Germinal center (tissue), 1 donor: ENCODE results near the gene SENP2.
"Not testable (repeated sequence)": the region's sequence is repeated elsewhere in the genome, so short reads cannot be mapped to it uniquely, and the experiment has no call there.

Experiments
- DNase-seq: peaks from one replicate; pipeline ENCODE4 v3.0.0; 2012; ENCODE audit warnings: mixed read lengths, low spot score

SENP2 gene

GRCh38 chr3:185647880-185648210, 61.8 kb downstream of the SENP2 start:
- no peak for DNase-seq

- DNase-seq = no peak
These were observed 62.3 kb downstream of the SENP2 start for GRCh38 chr3:185648396-185648795.

- DNase-seq = no peak
These were observed 63.3 kb downstream of the SENP2 start for GRCh38 chr3:185649414-185649813.

GRCh38 chr3:185651971-185652370, 65.9 kb downstream of the SENP2 start:
- DNase-seq = no peak

- no peak for DNase-seq
These were observed 68.1 kb downstream of the SENP2 start for GRCh38 chr3:185653949-185654757.

- DNase-seq = no peak
These were observed 68.7 kb downstream of the SENP2 start for GRCh38 chr3:185654758-185655145.

GRCh38 chr3:185655426-185656320, 69.6 kb downstream of the SENP2 start:
- no peak for DNase-seq

- no peak for DNase-seq
These were observed 70.3 kb downstream of the SENP2 start for GRCh38 chr3:185656321-185656840.

GRCh38 chr3:185657211-185657610, 71.1 kb downstream of the SENP2 start:
- no peak for DNase-seq

GRCh38 chr3:185657691-185658503, 71.8 kb downstream of the SENP2 start:
- DNase-seq = no peak

GRCh38 chr3:185658504-185658912, 72.4 kb downstream of the SENP2 start:
- DNase-seq = no peak

- no peak for DNase-seq
These were observed 72.8 kb downstream of the SENP2 start for GRCh38 chr3:185658943-185659342.

- DNase-seq = peak; percentile 76
These were observed 74.1 kb downstream of the SENP2 start for GRCh38 chr3:185659942-185660921.

GRCh38 chr3:185661296-185661695, 75.2 kb downstream of the SENP2 start:
- not testable (repeated sequence) for DNase-seq

- DNase-seq = no peak
These were observed 75.7 kb downstream of the SENP2 start for GRCh38 chr3:185661772-185662171.

- no peak for DNase-seq
These were observed 77.8 kb downstream of the SENP2 start for GRCh38 chr3:185663929-185664328.

- DNase-seq = no peak
These were observed 81.5 kb downstream of the SENP2 start for GRCh38 chr3:185667574-185667973.

- peak; percentile 49 for DNase-seq
These were observed 91.2 kb downstream of the SENP2 start for GRCh38 chr3:185677146-185677829.

- DNase-seq = no peak
These were observed 91.9 kb downstream of the SENP2 start for GRCh38 chr3:185678027-185678426.

GRCh38 chr3:185680231-185680630, 94.1 kb downstream of the SENP2 start:
- DNase-seq = no peak
